SKM-1 treated with dmso at 0.1 percent for 144 hours (cell line): ENCODE results near the gene SIX5.
A peak's percentile ranks its signal among the peaks of the same experiment; 100 is the strongest.
"Not testable (repeated sequence)": the region's sequence is repeated elsewhere in the genome, so short reads cannot be mapped to it uniquely, and the experiment has no call there.

Experiments
- DNase-seq: peaks from one replicate; lab custom pipeline; 2025; ENCODE audit not compliant: unreplicated experiment; lab: John Stamatoyannopoulos, UW

SIX5 gene

GRCh38 chr19:45768984-45769782 lies at the start of gene SIX5:
SIX5 (minus strand) TSS chr19:45769252; CDS start chr19:45768844, 408 bp downstream.
- no peak for DNase-seq

- no peak for DNase-seq
These were observed 48.8 kb upstream of the SIX5 start for GRCh38 chr19:45817725-45818301.

GRCh38 chr19:45817010-45817724 lies 48.1 kb upstream of the SIX5 start:
- peak; percentile 71 for DNase-seq

GRCh38 chr19:45816236-45817009 lies 47.4 kb upstream of the SIX5 start:
- DNase-seq = no peak

- no peak for DNase-seq
These were observed 46.6 kb upstream of the SIX5 start for GRCh38 chr19:45815481-45816216.

- DNase-seq = no peak
These were observed 45.9 kb upstream of the SIX5 start, which contains the start of gene RSPH6A for GRCh38 chr19:45814851-45815480. RSPH6A (minus strand) TSS chr19:45815308; CDS start chr19:45815176, 132 bp downstream.

DNA sequence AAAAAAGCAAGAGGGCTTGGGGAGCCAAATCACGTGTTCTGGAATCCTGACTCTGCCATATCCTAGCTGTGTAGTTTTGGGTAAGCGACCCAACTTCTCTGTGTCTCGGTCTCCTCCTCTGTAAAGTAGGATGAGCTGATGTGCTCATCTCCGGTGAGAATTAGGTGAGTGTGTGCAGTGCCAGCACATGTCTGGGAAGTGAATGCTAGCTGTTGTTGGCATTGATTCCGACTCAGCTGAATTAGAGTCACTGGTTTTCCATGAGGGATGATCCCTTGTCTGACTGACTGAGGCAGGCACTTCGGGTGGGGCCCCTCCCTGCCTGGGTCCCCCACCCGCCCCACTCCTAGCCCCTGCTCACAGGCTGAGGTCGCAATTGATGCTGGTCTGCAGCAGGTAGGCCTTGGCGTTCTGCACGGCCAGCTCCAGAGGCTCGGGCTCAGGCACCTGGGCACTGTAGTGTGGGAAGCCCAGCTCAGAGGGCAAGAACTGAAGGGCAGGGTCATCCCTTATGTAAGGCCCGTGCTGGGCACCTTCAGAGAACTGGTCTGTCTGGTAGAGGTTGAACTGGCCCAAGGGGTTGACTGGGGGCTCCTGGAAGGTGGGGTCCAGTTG lies 45.2 kb upstream of the SIX5 start:
- DNase-seq = no peak

DNA sequence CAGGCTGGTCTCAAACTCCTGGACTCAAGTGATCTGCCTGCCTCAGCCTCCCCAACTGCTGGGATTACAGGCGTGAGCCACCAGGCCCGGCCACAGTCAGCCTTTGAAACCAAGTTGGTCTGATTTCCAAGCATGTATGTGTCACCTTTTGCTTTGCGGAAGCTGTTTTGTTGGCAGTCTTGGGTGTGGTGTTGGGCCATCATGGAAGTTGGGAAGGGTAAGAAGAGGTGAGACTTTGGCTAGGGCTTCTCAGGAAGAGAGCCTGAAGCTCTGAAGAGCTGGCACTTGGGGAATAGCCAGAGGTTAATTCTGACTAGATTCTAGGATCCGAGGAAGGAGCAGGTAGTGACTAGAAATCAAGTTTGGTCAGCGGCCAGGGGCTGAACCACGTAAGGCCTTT lies 43.2 kb upstream of the SIX5 start:
- no peak for DNase-seq

DNA sequence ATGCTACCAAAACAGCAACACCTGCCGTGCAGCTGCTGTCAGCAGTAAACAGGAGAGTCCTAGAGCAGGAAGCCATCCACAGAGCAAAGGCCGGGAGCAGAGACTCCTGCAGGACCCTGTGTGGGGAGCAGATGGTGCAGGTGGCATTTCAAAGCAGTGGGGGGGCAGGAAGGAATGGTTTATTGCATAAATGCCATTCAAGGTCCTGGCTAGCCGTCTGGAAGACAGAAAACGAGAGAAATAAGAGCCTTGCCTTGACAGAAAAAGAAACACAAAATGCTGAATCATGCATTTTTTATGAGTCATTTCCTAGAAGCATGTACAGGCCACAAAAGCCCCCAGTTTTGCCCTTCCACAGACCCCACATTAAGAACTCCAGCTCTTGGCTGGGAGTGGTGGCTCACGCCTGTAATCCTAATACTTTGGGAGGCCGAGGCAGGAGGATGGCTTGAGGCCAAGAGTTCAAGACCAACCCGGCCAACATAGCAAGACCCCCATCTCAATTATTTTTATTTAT lies 40.6 kb upstream of the SIX5 start:
- no peak for DNase-seq

DNA sequence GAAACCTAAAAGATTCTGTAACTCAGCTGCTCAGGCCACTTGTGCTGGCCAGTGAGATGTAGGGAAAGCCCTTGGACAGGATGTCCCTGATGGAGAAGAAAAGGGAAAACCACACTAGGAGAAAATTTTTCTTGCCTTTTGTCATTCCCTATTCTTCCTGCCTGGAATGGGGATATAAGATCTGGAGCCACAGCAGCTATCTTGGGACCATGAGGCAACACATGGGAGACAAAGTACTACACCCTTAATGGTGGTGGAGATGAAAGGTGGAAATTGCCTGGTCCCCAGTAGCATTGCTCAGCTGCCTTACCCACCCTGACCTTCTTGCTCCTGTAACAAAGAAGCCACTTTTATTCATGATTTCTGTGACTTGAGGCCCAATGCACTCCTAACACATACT lies 36.7 kb upstream of the SIX5 start:
- DNase-seq = no peak

DNA sequence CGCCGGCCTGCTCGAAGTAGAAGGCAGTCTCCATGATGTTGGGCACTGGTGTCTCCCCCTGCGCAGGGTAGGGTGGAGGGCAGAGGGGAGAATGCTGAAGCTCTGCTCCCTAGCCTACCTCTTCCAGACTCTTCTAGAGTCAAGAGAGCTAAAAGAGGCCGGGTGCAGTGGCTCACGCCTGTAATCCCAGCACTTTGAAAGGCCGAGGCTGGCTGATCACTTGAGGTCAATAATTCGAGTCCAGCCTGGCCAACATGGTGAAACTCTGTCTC lies 35.8 kb upstream of the SIX5 start:
- DNase-seq = no peak

DNA sequence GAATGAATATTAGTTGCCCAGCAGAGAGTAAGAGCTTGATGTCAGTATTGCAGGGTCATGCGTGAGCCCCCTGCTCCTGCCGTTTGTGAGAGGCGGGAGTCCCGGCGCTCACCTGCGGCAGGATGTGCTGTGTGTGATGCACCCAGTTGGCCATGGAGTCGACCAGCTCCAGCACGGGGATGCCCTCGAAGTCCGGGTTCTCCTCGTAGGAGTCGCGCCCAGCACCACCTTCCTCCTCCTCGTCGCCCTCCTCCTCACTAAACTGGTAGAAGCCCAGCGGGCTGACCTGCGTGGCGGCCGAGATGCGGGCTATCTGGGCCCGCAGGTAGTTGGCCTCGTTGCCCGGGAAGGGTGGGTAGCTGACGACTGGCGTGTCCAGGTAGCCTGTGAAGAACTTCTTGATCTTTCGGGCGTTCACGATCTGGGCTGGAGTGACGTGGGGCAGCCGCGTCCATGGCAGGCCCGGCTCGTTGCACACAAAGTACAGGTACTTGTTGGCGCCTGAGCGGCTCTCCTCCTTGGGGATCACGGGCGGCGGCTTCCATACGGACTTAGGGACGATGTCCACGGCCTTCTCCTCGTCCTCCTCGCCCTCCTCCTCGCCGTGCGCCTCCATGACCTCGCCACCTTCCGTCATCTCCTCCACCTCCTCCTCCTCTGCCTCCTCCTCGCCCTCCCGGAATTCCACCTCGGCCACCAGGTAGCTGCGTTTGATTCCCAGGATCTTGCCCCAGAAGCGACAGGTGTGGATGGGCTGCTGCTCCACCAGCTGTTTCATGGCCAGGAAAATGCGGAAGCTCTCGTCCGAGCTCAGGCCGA lies 35.3 kb upstream of the SIX5 start:
- no peak for DNase-seq

DNA sequence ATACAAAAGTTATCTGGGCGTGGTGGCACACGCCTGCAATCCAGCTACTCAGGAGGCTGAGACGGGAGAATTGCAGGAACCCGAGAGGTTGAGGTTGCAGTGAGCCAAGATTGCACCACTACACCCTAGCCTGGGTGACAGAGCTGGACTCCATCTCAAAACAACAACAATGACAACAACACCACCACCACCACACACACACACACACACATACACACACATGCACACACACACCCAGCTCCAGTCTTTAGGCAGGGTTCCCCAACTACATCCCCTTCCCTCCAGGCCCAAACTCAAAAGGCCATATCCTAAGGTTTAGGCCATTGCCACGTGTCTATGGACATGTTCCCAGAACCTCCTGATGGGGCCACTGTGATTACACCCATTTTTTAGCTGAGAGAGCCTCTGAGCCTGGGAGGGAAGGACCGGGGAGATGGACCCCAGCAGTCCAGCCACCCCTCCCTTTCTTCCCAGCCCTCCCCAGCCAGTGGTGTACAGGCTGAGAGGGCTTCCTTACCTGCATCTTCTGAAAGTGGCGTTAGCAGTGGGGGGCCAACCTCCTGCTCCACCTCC lies 32.6 kb upstream of the SIX5 start:
- DNase-seq = no peak

DNA sequence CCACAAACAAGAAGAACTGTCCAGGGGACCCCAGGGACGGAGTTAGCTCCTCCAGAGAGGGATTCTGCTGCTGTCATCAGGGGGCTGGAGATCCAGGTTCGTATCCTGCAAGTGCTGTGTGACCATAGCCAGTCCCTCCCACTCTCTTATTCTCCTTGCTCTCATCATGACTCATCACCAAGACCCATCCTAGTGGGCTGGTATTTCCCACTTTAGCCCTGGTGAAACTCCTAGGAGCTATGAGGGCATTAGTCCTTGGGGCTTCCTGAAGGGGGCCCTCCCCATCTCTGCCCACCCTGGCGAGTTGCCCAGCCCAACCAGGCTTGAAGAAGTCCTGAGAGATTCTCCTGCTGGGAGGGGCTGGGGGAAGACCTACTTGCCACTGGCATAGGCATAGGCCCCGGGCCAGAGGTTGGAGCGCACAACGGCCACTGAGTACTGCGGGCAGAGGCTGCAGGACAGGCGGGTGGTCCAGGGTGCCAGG lies 31.1 kb upstream of the SIX5 start:
- no peak for DNase-seq

DNA sequence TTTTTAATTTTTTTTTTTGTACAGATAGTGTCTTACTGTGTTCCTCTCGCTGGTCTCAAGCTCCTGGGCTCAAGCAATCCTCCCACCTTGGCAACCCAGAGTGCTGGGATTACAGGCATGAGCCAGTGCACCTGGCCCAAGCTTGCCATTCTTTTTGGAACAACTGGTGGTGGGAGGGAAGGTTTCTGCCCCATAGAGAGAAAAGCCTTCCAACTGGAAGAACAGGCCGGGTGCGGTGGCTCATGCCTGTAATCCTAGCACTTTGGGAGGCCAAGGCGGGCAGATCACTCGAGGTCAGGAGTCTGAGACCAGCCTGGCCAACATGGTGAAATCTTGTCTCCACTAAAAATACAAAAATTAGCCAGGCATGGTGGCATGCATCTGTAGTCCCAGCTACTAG lies 30.5 kb upstream of the SIX5 start:
- not testable (repeated sequence) for DNase-seq

DNA sequence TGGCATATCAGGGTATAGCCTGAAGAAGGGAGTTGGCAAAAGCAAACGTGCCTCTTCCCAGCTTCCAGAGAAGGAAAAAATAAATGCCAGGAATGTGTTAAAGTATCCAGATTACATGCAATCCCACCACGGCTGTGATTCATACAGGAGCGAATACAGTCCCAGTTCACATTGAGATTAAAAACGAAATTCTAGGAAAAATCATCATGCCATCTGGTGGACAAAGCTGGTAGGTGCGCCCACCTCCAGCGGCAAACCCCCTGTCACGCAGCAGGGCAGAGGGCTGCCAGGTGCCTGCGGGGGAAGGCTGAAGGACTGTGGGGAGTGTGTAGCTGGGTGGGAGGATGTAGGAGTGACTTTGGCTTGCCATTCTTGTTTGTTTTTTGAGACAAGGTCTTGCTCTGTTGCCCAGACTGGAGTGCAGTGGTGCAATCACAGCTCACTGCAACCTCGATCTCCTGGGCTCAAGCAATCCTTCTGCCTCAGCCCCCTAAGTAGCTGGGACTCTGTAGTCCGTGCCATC lies 30.0 kb upstream of the SIX5 start:
- no peak for DNase-seq

DNA sequence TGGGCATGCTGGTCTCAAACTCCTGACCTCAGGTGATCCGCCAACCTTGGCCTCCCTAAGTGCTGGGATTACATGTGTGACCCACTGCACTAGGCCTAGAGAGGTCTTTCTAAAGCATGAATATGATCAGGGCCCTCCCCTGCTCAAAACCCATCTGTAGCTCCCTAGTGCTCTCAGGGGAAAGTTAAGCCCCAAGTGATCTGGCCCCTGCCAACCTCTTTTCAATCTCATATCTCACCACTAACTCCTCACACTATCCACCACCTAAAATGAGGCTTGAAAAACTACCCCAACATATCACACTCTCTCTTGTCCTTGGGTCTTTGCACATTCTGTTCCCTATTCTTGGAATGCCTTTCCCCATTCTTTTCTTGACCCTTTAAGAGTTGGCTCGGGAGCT lies 25.6 kb upstream of the SIX5 start:
- no peak for DNase-seq

DNA sequence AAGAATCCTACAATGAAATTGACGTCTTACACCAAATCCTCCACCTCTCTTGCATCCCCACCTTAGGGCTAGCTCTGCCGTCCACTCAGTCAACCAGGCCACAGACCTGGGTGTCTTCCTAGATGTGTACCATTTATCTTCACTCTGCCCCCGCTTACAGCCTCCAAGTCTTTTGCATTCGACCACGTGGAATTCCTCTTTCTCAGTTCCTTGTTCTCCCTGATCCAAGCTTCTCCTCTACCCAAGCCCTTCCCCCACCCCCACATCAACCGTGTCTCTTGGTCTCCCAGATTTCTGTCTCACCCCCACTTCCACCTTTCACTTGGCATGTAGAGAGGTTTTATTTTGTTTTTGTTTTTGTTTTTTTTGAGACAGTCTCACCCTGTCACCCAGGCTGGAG lies 24.8 kb upstream of the SIX5 start:
- DNase-seq = no peak
